GM19035 (cell line): ENCODE data around the gene GBA2.

Source experiments
- ATAC-seq: cut with Tn5 transposase; IDR thresholded peaks from one replicate; pipeline ENCODE4 v1.9.1; 2021; ENCODE audit not compliant: unreplicated experiment

The GBA2 gene

DNA sequence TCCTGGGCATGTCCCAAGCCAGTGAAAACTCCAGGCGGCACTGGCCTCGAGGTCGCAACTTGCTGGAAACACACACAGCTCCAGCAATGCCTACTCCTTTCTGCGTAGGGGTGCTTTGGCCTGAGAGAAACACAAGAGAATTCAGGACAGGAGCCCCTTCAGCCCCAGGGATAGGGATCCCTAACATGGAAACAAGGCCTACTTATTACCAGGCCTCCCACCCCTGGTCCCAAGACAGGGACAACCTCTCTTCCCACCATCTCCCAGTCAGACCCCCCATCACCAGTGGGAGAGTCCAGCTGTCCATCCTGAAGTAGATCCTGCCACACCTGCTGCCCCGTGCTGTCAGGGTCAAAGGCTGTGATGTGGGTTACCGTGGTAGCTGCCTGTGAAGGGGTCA is 8.8 kb downstream of the GBA2 start:
- ATAC-seq, result no peak

DNA sequence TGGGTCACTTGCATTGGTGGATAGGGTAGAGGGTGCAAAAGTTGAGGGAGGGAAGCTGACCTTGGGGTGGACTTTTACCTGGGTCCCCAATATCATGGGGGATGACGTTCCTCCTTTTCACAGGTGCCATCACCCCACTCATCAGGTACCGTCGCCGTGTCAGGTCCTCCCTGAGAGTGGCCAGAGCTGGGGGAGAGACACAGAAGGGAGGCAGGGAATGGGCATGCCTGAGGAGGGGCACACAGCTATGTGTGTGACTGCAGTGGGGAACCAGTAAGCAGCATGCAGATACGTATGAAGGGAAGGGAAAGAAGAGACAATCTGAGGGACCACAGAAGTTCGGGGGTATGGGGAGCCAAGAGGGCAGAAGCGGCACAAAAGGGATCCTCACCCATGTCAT is 10.1 kb downstream of the GBA2 start:
- ATAC-seq, result no peak

DNA sequence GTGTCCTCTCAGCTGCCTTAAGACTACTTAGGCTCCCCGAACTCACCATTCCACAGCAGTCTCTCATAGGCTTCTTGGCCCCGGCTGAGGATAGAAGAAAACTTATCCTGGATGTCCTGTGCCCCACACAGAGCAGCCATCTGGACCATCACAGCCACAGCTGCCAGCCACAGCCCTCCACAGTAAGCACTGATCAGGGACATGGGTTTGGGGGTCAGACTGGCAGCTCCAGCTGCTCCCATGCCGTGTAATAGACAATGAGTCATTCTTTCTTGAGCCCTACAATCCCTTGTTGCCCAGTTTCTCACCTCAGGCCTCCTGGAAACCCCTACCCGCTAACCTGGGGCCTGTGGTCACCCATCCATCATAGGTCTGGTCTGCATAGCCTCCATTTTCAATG is 10.8 kb downstream of the GBA2 start:
- no peak for ATAC-seq

DNA sequence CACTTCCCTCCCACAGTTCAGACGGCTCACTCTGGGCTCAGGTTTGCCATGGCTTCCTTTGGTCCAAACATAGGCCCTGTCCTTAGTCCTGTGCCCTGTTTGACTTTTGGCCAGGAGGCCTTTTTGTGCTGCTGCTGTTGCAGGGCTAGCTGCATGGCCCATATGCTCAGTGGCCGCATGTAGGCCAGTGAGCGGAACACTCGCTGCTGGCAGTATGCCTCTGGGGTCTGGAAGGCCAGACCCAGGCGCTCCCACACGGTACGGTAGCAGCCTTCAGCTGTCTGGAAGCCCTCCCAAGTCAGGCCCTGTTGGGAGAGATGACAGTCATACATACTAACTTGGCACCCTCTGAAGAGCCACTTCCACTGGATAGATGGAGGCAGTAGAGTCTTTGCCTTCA is 11.9 kb downstream of the GBA2 start:
- no peak for ATAC-seq

DNA sequence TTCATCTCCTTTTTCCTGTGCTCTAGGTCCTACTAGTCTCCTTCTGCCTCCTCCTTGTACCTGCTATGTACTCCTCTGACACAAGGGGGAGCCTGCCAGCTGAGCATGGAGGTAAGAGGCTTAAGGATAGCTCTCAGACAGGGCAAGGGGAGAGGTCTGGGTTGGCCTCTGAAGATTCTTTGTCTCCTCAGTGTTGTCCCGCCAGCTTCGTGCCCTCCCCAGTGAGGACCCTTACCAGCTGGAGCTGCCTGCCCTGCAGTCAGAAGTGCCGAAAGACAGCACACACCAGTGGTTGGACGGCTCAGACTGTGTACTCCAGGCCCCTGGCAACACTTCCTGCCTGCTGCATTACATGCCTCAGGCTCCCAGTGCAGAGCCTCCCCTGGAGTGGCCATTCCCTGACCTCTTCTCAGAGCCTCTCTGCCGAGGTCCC is 12.8 kb downstream of the GBA2 start:
- no peak for ATAC-seq

DNA sequence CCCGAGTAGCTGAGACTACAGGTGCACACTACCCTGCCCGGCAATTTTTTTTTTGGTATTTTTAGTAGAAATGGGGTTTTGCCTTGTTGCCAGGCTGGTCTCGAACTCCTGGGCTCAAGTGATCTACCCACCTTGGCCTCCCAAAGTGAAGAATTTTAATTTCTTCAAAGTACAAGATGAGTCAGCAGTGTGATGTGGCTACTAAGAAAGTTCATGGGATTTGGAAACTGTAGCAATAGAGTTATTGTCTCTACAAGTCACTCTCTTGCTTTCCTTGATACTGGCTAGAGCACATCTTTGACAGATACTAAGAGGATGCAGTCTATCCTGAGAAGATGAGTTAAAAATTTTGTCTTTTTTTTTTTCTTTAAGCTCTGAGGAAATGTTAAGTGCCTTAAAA is 14.9 kb downstream of the GBA2 start:
- ATAC-seq, result no peak

DNA sequence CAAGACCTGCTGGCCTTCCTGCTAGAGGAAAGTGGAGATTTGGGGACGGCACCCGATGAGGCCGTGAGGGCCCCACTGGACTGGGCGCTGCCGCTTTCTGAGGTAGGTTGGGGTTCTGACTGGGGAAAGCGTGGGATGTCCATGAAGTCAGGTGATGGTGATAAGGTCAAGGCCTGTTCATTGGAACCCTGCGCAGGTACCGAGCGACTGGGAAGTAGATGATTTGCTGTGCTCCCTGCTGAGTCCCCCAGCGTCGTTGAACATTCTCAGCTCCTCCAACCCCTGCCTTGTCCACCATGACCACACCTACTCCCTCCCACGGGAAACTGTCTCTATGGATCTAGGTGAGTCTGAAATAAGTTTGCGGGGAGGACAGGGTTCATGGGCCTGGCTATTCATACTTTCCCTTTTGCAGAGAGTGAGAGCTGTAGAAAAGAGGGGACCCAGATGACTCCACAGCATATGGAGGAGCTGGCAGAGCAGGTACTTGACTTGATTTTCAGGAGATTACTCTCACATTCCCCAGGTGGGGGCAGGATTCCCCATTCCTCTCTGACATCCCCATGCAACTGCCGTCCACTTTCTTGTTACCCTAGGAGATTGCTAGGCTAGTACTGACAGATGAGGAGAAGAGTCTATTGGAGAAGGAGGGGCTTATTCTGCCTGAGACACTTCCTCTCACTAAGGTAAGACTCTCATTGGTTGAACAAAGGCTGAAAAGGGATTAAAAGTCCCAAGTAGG is 16.1 kb downstream of the GBA2 start:
- peak; percentile 12 for ATAC-seq

DNA sequence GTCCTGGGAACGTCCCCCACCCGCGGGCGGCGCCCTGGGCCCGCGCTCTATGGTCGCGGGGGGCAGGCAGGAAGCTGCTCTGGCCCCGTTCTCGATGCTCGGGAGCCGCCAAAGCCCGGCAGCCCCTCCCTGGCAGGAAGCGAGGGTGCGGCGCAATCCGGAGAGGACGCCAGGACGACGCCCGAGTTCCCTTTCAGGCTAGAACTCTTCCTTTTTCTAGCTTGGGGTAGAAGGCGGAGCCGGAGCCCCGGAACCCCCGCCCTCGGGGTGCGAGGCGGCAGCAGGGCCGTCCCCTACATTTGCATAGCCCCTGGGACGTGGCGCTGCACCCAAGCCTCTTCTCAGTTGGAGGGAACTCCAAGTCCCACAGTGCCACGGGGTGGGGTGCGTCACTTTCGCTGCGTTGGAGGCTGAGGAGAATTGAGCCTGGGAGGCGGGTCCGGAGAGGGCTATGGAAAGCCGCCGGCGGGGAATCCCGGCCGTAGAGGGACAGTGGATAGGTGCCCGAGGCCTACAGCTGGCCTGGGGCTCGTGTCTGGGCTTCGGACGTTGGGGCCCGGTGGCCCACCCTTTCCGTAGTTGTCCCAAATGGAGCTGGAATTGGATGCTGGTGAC is 16.7 kb downstream of the GBA2 start, which contains the start of the genes CREB3 and TLN1:
Gene CREB3 (plus strand): TSS at position 482 of the 615 bp plus-strand sequence. CDS start 107 bp downstream, at position 589.
Gene TLN1 (minus strand): TSS at position 11 of the 615 bp plus-strand sequence. CDS start 6,501 bp downstream, outside the sequence.
- peak; percentile 75 for ATAC-seq

DNA sequence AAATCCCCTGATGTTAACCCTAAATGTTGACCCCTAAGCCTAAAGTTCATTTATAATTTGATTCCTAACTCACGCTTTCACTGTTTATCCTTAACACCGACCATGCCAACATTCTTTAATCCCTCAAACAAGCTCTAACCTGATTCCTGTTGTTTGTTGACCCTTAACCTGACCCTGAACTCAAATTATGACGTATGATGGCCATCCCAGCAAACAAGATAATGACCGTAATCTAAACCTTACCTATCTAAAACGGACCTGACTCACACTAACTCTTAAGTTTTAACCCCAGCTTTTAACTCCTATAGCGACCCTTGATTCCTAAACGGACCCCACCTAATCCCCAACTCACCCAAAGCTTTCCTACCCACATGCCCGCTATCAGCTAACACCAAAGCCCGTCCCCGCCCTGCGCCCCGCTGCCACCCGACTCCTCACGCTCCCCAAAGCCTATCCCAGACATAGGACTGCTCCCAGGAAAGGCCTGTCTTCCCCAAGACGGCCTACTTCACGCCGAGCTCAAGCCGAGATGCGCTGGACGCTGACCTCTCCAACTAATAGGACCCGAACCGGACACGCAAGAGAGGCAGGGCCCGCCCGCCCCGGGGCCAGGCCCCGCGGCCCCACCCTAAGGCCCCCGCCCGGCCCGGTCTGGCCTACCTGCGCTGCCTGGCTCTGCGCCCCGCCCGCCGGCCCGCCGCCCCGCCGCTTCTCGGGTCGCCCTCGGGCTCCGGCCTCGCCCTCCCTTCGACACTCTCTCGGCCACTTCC is 17.4 kb downstream of the GBA2 start:
- ATAC-seq, result no peak

DNA sequence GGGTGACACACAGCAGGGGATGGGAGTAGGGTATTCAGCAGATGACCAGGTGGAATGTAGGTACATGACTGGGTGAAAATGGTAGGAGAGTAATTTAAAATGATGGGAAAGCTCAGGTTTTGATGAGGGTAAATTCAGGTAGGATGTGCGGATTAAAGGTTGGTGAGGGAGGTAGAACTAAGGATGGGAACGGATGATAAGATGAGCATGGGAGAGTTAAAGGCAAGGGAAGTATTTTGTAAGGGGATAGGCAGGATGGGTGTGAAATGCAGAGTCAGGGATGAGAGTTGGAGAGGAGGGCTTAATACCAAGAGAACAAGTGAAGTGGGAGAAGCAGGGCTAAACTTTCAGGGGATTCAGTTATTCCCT is 18.6 kb downstream of the GBA2 start:
- ATAC-seq, result no peak

DNA sequence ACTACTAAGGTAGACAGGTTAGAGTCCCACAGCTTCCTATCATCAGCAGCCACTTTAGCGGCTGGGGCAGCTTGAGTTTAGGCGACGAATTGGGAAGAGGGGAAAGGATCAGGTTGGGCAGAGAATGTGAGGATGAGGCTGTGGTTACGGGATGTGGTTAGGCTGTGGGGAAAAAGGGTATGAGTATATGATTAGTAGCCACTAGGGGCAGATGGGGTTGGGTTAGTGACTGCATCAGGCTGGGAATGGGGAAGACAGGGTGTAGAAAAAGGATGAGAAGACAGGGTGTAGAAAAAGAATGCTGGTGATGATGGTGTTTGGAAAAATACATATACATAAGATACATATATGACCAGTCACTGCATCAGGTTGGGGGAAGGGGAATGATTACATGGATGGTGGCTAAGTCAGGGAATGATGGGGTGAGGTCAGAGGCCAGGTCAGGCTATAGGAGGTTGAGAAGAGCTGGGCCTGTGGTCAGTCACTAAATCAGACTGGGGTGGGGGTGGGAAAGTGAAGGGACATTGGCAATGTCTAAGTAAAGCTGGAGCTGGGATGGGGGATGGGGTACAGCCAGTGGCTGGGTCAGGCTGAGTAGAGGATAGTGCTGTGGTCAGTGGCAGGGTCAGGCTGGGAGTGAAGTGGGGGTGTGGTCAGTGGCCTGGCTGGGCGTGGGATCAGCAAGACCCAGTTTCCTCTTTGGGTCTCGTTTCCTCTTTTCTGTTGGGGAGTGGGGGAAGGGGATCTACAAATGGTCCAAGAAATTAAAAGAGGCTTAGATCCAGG is 19.1 kb downstream of the GBA2 start:
- no peak for ATAC-seq

DNA sequence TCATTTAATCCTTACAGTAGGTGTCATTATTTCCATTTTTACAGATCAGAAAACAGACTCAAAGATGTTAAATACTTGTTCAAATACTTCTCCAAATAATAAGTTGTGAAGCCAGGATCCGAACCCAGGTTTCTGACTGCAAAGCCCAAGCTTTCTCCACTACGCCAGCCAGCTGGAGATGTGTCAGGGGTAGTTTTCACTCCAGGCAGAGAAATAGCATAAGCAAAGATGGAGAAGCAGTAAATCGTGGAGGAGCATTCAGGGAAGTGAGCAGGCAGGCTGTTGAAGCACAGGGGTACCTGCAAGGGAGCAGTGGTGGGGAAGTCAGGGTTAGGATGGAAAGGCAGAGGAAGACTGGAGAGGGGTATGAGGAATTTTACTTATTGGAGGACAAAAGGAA is 19.9 kb downstream of the GBA2 start:
- no peak for ATAC-seq

DNA sequence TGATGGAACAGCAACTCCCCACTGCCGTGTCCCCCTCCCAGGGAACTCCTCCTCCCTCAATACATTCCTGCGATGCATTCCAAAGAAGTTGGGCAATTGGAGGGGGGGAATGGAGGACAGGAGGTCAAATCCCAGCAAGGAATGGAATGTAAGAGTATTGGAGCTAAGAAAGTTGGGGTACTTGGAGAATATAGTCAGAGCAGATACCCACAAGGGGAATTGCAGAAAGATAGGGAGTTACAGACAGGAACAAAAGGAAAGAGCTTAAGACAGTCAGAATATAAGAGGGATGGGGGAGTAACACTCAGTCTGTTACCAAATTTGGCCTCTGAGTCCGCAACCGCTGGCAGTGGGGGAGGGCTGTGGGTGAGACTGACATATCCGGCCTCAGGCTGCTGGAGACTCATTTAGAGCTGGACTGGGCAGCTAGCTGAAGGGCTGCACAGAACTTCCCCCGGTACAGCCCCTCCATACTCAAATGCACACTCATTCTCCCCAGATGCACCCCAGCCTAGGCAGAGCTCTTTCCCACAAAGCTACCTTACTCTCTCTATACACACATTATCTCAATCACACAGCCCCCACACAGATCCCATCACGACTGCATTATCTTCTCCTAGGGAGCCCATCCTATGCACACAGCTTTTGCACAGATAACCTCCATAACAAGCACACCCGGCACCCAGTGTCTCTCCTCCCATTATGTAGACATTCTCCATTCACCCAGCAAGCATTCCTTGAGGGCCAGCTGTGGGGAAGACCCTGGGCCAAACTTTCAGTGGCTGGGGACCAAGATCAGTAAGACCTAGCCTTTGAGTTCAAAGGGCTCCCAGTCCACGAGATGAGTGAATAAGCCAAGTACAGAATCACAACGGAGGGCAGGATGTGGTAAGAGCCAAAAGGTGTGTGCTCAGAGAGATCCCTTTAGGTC is 20.7 kb downstream of the GBA2 start:
- no peak for ATAC-seq

DNA sequence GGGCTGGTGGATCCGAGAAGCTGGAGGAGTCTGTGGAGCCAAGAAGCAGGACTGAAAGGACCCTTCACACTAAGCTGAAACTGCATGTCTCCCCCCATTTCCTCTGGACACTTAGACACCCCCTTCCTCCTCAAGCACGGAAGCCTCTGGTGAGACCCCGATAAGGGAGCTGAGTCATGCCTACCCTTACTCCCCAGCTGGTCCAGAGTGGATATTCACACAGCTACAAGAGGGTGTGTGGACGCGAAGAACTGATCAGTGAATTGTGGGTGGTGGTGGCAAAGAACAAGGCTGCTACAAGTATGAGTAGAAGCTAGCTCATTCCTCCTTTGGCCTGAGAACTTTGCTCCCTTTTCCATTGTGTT is 21.4 kb downstream of the GBA2 start:
- no peak for ATAC-seq

DNA sequence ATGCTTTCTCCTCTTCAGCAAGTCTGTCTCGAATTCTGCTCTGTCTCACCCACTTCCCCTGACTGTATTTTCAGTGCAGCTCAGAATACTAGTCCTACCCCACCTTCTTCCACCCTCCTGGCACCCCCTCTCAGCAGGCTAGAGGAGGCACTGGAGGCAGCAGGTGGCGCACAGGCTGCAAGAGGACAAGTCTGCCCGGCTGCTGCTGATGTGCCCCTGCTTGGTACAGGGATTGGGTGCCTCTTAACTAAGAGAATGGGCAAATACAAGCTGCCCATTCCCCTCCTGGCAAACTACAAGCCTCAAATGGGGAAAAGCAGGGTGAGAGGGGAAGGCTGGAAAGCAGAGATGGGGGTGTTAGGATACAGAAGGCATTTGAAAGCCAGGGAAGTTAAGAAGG is 22.1 kb downstream of the GBA2 start:
- ATAC-seq, result no peak

DNA sequence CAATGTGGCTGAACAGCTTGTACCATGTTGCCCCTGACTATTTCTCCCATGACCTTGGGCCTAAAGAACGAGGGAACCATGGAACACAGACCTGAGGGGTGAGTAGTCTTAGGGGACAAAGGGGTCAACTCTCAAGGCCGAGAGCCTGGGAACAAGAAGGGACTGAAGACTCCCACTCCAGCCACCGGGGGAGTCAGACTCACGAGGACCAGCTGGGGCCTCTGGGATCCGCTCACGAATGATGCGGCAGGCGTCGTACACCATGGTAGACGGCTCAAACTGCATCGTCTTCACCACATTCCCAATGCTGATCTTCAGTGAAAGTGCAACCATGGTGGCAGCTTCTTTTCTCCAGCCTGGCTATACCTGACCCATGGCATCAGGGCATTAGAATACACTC is 23.7 kb downstream of the GBA2 start:
- no peak for ATAC-seq

DNA sequence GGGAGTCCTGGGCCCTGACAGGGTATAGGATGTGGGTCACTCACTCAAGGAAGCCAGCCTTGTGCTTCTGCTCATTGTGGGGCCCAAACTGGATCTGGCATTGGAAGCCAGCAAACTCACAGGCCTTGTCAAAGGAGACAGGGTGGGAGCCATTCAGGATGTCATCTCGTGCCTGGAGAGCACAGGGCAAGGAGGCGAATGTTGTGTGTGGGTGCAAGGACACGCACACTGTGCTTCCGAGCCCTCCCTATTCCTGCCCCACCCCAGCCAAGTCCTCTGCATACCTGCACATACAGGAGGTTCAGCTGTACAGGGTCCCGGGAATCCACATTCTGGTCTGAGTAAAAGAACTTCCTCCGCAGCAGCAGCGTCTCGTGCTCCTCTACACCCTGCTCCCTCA is 25.1 kb downstream of the GBA2 start:
- no peak for ATAC-seq

DNA sequence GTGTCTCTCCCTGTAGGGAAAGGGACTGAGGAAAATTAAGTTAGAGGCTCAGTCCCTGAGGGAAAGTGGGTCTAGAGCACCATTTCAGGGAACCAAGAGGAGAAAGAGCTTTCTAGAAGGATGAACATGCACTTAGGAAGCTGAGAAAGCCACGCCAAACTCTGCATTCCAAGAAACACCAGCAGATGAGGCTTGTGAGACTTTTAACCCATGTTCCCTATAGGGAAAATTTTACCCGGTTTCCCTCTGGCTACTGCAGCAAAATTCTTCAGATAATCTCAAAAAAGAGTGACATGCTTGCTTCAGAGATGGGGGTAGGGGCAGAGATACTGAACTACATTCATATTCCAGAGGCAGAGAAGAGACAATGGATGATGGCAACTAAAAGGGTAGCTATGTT is 25.6 kb downstream of the GBA2 start:
- no peak for ATAC-seq

DNA sequence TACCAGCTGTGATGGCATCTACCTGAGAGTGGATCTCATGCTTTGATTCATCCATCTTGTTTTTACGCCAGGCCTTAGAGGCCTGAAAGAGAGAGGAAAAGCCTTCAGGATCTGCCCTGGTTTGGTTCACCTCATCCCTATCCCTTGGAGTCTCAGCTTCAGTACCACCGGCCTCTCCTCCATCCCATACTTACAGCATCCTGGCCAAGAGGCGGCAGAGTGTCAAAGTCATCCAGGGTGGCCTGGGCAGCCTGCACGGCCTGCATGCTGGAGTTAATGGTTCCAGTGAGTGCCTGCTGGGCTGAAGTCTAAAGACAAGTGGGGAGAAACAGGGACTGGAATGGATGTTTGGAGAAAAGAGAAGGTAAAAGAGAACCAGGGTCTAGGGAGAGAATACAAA is 29.5 kb downstream of the GBA2 start:
- ATAC-seq, result no peak
